HG03095 (cell line): ENCODE results near the gene SH3GLB2.

Experiments
- ATAC-seq: cut with Tn5 transposase; IDR thresholded peaks from one replicate; pipeline ENCODE4 v1.9.1; 2021; ENCODE audit warnings: moderate library complexity; ENCODE audit not compliant: unreplicated experiment

Gene SH3GLB2

GRCh38 chr9:129054163-129054851 is 26.2 kb upstream of the SH3GLB2 start:
- no peak for ATAC-seq

DNA sequence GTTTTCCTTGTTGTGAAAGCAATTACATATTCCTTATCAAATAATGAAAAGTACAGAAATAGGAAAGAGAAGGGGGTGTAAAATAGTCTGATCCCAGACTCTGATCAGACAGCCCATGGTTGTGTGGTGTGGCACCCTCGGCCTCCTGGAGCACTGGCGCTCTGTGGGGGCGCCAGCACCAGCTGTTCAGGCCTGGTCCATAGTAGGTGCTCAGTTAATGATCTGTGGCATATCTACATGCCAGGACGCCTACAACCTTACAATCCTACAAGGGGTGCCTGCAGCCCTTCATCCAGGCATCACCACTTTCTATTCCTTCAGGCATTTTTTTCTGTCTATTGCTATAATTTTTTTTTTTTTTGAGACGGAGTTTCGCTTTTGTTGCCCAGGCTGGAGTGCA is 24.9 kb upstream of the SH3GLB2 start:
- ATAC-seq: no peak

GRCh38 chr9:129052592-129052991 is 24.5 kb upstream of the SH3GLB2 start:
- no peak for ATAC-seq

DNA sequence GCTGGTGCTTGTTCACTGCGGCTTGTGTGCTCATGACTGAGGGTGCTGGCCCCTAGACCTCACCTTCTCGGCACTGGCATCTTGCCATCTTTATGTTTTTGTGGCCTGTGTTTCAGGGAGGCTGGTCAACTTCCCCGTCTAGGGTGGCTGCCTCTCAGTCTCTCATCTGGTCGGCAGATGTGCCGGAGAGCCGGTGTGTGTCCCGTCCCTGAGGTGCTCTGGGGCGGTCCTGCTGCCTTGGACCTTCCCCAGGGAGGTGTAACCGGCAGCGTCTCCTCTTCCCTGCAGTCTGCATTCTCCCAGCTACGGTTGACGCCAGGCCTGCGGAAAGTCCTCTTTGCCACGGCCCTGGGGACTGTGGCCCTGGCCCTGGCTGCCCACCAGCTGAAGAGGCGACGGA is 13.9 kb upstream of the SH3GLB2 start:
- ATAC-seq: no peak

- no peak for ATAC-seq
Measured at GRCh38 chr9:129040113-129040643, 12.0 kb upstream of the SH3GLB2 start.

DNA sequence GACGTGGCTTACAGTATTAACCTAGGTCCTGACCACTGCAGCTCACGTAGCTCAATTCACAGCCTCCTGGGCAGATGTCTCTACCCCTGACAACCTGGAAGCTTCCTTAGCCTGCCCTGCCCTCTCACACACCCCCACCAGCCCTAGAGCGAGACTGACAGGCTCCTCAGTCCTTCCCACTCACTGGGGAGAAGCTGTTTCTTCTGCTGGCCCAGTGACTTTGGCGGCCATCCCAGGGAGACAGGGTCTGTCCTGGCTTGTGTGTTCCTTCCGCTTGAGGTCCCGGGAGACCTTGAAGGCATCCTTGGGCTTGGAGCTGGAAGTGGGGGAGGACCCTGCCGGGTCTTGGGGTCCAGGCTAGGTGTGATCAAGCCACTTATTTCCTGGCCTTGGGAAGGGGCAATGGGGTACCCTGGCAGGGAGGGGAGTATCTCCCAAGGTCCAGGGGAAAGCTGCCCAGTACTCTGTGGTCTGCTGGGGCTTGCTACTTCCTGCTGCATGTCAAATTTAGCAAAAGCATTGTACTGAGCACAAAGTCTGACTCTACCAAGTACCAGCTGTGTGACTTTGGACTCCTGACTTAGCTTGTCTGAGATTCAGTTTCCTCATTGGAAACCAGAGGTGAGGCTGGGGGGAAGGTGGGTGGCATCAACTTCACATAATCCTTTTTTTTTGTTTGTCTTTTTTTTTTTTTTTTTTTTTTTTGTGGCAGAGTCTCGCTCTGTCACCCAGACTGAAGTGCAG is 10.2 kb upstream of the SH3GLB2 start:
- ATAC-seq: no peak

DNA sequence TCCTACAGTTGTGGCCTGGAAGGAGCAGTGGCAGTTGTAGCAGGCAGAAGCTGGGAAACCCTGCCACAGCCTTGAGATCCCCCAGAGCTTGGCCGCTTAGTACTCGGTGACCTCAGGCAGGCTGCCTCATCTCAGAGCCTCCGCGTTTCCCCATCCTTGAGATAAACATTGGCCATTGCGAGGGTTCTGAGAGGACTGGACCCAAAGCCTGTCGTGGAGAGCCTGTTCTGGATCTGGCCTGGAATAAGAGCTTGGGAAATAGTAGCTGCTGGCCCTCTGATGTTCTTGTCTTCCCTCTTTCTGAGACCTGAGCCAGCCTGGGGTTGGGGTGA is 9.6 kb upstream of the SH3GLB2 start:
- no peak for ATAC-seq

DNA sequence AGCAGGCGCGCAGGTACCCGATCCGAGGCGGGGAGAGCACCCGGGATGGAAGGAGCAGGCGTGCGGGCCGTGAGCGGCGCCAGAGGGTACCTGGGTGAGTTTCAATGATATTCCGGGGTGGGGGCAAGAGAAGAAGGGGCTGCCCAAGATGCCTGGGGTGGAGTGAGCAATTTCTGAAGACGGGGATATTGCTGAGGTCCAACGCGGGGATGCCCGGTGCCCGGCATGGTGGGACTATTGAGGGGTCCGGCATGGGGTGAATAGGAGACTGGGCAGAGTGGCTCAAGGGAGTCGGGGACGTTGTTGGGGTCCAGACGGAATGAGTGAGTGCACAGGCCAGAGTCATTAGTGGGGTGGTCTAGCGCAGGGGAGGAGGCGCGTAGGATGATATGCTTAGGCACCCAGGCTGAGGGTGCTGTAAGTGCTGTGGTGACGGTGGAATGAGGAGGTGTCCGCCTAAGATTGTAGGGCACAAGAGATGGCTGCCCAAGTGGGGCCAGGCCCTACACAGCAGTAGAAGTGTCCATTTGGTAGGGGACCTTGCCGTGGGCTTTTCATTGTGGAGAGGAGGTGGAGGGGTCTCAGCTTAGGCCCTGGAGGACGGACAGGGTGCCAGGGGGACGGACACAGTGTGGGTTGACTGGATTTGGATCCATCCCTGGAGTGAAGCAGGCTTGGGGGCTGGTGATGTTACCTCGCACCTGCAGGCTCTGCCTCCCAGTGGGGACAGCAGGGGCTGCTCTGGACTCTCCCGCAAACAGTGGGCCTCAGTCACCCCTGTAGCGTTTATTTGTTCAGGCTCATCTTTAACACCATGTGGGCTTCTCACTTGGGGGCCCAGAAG is 9.0 kb upstream of the SH3GLB2 start:
- ATAC-seq: no peak

DNA sequence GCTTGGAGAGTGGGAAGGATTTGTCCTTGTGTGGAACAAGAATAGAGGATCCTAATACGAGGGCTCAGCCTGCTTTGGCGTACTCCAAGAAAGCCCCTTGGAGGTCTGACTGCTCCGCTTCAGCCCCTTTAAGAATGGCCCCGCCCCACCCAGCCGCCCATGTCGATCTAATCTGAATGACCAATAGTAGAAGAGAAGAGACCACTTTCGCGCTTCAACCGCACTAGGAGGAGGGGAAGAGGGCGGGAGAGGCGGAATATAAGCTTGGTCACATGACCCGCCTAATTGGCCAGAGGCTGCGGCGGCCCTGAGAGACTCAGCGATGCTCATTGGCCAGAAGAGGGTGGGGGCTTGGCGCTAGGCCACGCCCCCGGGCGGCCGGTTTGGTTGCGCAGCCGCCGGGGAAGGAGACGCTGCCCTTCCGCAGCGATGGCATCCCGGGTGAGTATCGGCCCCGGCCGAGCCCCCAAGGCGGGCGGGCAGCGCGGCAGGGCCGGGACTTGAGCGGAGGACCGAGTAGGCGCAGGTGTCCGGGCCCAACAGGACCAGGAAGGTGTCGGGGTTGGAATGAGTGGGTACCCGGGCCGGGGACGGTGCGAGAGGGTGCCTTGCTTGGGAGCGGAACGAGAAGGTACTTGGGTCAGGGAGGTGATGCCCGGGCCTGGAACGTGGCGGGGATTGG is 8.3 kb upstream of the SH3GLB2 start, which contains the start of gene MIGA2:
MIGA2 (plus strand) TSS at position 386 of the 682 bp plus-strand sequence. CDS start 3,969 bp downstream, outside the sequence.
- ATAC-seq: peak; percentile 92

DNA sequence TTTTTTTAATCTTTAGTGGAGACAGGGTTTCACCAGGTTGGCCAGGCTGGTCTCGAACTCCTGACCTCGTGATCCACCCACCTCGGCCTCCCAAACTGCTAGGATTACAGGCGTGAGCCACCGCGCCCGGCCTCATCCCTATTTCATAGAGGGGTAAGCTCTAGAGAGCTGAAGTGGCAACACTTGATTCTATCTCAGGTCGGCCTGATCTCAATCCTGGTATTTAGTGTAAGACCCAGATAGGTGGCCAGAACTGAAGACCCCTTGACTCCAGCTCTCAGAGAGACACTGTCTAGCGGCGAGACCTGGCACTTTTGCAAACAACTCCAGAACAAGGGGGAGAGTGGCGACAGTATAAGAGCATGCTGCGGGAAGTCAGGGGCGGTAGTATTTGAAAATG is 7.7 kb upstream of the SH3GLB2 start:
- peak; percentile 4 for ATAC-seq

GRCh38 chr9:129033216-129033615 is 5.1 kb upstream of the SH3GLB2 start:
- no peak for ATAC-seq

DNA sequence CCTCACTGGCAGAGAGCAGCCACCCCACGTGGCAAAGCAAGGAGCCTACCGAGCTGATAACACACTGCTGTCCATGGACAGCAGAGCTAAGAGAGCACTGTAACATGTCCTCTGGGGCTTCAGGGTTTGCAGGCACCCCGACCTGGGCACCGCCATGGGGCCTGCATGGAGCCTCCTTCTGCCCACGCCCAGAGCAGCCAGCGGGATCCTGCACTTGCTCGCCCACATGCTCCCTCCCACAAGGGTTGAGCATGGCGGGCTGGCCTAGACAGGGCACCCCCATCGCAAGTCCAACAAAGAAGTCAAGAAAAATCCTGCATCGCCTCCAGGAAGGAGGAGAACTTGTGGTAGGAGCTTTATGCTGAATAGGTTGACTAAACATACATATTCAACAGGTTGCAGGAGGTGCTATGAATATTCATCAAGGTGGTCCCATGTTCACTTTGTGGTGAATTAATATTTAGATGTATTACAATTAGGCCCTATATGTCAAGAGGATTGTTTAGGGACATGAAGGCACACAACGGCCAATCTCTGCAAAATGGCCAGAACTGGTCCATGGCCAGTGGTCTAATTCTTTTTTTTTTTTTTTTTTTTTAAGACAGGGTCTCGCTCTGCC is 4.5 kb upstream of the SH3GLB2 start:
- no peak for ATAC-seq

GRCh38 chr9:129031514-129031913 is 3.4 kb upstream of the SH3GLB2 start:
- ATAC-seq: no peak

- ATAC-seq: no peak
Measured at GRCh38 chr9:129030191-129030590, 2.1 kb upstream of the SH3GLB2 start.

DNA sequence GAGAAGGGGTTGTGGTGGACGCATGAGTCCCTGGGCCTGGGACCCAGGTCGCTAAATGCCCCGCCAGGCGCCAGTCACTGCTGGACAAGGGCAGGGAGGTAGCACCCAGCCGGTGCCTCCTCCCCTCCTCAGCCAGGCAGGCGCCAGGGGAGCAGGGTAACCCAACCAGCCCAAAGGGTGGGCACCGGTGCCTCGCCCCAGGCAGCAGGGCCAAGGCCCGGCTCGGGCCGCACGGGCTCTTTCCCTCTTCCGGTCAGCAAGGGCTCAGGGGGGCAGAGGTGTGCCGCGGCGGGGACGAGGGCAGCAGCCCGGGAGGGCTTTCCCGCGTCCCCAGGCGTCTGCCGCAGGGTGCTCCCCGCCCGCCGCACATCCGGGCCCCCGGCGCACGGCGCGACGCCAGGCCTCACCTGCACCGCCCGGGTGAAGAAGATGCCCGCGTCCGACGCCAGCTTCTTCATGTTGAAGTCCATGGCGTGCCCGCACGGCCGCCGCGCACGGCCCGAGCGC is 393 bp downstream of the SH3GLB2 start:
- ATAC-seq: peak; percentile 30

GRCh38 chr9:129027224-129027684 is 877 bp downstream of the SH3GLB2 start:
- ATAC-seq: peak; percentile 10

- no peak for ATAC-seq
Measured at GRCh38 chr9:129026442-129027223, 1.5 kb downstream of the SH3GLB2 start.

DNA sequence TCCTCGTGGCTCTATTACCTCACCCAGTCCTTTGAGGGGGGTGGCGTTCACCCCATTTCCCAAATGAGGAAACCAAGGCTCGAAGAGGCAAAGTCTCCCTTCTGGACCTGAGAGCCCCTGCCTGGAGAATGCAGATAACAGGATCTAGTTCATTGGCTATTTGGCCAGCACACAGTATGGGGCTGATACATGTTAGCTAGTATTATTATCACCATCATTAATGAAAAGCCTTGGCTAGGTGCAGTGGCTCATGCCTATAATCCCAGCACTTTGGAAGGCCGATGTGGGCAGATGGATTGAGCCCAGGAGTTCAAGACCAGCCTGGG is 4.3 kb downstream of the SH3GLB2 start:
- ATAC-seq: no peak
